ENCODE data around the gene KCTD15. TPM values are rescaled to one million over a fixed set of nuclear protein-coding genes. Genes with fewer than 3 reads are reported as not detected.

Gene KCTD15
- total RNA-seq, 3 donors from 2014 or later (not counting 1 experiment from before 2014, with no cell fraction given): 0.59 to 4.7 (median 1.4) TPM

DNA sequence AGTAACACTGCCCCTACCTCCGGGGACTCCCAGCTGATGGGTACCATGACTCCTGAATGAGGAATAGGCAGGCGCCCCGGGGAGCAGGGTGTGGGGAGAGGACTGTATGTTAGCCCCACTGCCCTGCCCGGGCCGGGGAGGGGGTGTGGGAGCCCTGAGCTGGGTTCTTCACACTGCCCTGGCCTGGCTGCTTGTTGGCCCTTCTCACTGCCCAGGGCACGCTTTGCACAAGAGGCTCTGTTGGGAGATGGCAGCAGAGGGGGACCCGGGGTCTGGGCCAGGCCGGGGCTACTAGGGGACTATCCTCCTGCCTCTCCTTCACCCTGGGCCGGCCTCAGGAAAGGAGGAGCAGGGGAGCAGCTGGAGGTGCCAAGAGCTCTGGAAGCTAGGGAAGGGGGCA lies 19.3 kb upstream of the KCTD15 start:
- Histone ChIP-seq H3K4me1 (ENCODE audit: control insufficient read depth, insufficient read depth, low read length) (peaks cover 3% of the 10 kb centered on the region), H3K9me3 (ENCODE audit: control insufficient read depth, insufficient read depth, low read length) (no peaks in the 10 kb centered on the region), H3K27ac (ENCODE audit: low read length) (no peak overlapping the region), H3K36me3 (ENCODE audit: control insufficient read depth, insufficient read depth, low read length) (no peaks in the 10 kb centered on the region), H3K4me3 (ENCODE audit: low read length) (no peak overlapping the region), H3K27me3 (ENCODE audit: control insufficient read depth, insufficient read depth, low read length) (no peaks in the 10 kb centered on the region)
- TF ChIP-seq, protein P1, sequence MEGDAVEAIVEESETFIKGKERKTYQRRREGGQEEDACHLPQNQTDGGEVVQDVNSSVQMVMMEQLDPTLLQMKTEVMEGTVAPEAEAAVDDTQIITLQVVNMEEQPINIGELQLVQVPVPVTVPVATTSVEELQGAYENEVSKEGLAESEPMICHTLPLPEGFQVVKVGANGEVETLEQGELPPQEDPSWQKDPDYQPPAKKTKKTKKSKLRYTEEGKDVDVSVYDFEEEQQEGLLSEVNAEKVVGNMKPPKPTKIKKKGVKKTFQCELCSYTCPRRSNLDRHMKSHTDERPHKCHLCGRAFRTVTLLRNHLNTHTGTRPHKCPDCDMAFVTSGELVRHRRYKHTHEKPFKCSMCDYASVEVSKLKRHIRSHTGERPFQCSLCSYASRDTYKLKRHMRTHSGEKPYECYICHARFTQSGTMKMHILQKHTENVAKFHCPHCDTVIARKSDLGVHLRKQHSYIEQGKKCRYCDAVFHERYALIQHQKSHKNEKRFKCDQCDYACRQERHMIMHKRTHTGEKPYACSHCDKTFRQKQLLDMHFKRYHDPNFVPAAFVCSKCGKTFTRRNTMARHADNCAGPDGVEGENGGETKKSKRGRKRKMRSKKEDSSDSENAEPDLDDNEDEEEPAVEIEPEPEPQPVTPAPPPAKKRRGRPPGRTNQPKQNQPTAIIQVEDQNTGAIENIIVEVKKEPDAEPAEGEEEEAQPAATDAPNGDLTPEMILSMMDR (IDR thresholded peaks at IDR 0.05): no peak
- peaks cover 27 to 28% of the 10 kb centered on the region in 2 donors for H3K27me3 Mint-ChIP-seq (ENCODE audit: low read depth in 2 of 2)
- ATAC-seq: no peak
- no peaks in the 10 kb centered on the region for H3K9me3 Mint-ChIP-seq
- no peaks in the 10 kb centered on the region for H3K36me3 Mint-ChIP-seq
- no peak overlapping the region for H3K27ac Mint-ChIP-seq
- intact Hi-C loops (cut with micrococcal nuclease): loop anchor here (5.0 kb wide), 1 partner anchor 370 kb away; no protein-coding TSS in a partner anchor
- H3K4me3 Mint-ChIP-seq: no peak overlapping the region
- DNase-seq: no peak
- H3K4me1 Mint-ChIP-seq: peaks cover 0 to 21% of the 10 kb centered on the region in 2 donors
- WGBS (ENCODE audit: insufficient coverage): 90% methylated on average over 9 of the region's 9 CpGs

DNA sequence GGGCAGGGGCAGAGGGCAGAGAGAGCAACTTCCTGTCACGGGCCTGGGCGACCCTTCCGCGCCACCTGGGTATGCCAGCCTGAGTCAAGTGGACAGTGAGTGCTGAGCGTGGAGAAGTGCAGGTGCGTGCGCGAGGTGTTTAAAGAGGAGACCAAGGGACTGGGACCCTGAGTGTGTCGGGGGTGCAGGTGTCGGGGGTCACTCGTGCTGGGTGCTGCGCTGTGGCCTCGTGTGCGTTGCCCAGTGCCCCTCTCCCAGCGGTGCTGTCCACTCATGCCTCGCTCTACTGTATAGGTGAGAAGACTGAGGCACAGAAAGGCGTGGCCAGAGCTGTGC lies 18.9 kb upstream of the KCTD15 start:
- H3K27ac Mint-ChIP-seq: no peak overlapping the region
- no peaks in the 10 kb centered on the region for H3K36me3 Mint-ChIP-seq
- DNase-seq (no peak), ATAC-seq (no peak)
- Histone ChIP-seq H3K4me3 (ENCODE audit: low read length) (no peak overlapping the region), H3K27me3 (ENCODE audit: control insufficient read depth, insufficient read depth, low read length) (no peaks in the 10 kb centered on the region), H3K27ac (ENCODE audit: low read length) (no peak overlapping the region), H3K9me3 (ENCODE audit: control insufficient read depth, insufficient read depth, low read length) (no peaks in the 10 kb centered on the region), H3K36me3 (ENCODE audit: control insufficient read depth, insufficient read depth, low read length) (no peaks in the 10 kb centered on the region), H3K4me1 (ENCODE audit: control insufficient read depth, insufficient read depth, low read length) (peaks cover 3% of the 10 kb centered on the region)
- H3K9me3 Mint-ChIP-seq: no peaks in the 10 kb centered on the region
- H3K4me1 Mint-ChIP-seq: peaks cover 0 to 21% of the 10 kb centered on the region in 2 donors
- WGBS (ENCODE audit: insufficient coverage): 52% methylated on average over 17 of the region's 17 CpGs
- TF ChIP-seq, protein P1 (IDR thresholded peaks at IDR 0.05): no peak
- H3K4me3 Mint-ChIP-seq: no peak overlapping the region
- H3K27me3 Mint-ChIP-seq (ENCODE audit: low read depth in 2 of 2): peaks cover 30% of the 10 kb centered on the region in 2 donors
- intact Hi-C loops (cut with micrococcal nuclease): loop anchor here (5.0 kb wide), 1 partner anchor 370 kb away; no protein-coding TSS in a partner anchor

DNA sequence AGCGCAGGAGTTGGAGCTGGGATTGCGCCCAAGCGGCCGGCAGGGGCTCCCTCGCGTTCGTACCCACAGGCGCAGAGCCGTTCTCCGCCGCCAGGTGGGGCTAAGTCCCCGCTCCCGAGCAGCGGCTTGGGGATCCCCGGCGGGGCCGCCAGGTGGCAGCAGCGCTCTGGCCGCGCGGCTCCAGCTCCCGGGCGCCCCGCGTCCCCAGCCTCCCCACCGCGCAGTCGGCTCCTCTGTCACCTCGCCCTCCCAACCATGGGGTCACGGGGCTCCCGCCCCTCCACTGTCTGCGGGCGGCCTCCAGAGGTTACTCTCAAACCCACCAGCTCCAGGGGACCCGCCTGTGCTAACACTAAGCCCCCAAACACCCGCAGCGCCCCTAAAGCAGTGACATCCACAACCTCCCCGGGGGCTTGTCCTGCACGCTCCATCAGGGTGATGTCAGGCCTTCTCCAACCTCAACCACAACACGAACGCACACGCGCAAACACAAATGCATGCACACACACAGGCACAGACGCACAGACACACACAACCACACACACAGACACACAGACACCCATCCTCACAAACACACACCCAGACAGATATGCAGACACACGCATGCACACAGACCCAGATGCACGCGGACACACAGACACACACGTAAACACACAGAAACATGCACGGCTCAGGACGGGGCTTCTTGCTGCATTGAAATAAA lies 18.4 kb upstream of the KCTD15 start:
- H3K9me3 Mint-ChIP-seq: no peaks in the 10 kb centered on the region
- ATAC-seq: peak; percentile 92 to 100 (median 99)

More for the DNA sequence above, 18.4 kb upstream of the KCTD15 start:
- Mint-ChIP-seq H3K4me3 (no peak overlapping the region), H3K36me3 (no peaks in the 10 kb centered on the region), H3K27me3 (ENCODE audit: low read depth in 2 of 2) (peaks cover 30% of the 10 kb centered on the region in 2 donors), H3K27ac (no peak overlapping the region), H3K4me1 (peaks cover 0 to 21% of the 10 kb centered on the region in 2 donors)
- 23% methylated on average over 49 of the region's 49 CpGs for WGBS (ENCODE audit: insufficient coverage)
- DNase-seq: peak; percentile 81 to 91
- H3K27me3 ChIP-seq (ENCODE audit: control insufficient read depth, insufficient read depth, low read length): no peaks in the 10 kb centered on the region
- H3K27ac ChIP-seq (ENCODE audit: low read length): no peak overlapping the region
- intact Hi-C loops (cut with micrococcal nuclease): loop anchor here (5.0 kb wide), 1 partner anchor 369 kb away; no protein-coding TSS in a partner anchor
- H3K4me3 ChIP-seq (ENCODE audit: low read length): no peak overlapping the region
- TF ChIP-seq, protein P1 (IDR thresholded peaks at IDR 0.05): peak; percentile 100
- no peaks in the 10 kb centered on the region for H3K9me3 ChIP-seq (ENCODE audit: control insufficient read depth, insufficient read depth, low read length)
- H3K4me1 ChIP-seq (ENCODE audit: control insufficient read depth, insufficient read depth, low read length): peaks cover 3% of the 10 kb centered on the region
- no peaks in the 10 kb centered on the region for H3K36me3 ChIP-seq (ENCODE audit: control insufficient read depth, insufficient read depth, low read length)
